Mesodermal cell (in vitro differentiated cells): ENCODE data around the gene EXOG.
"Not testable (repeated sequence)": the region's sequence is repeated elsewhere in the genome, so short reads cannot be mapped to it uniquely, and the experiment has no call there.

ENCODE experiments used
- H3K27ac ChIP-seq: 2 replicates; pipeline ENCODE4 v1.7.0; 2013; ENCODE audit warnings: mild to moderate bottlenecking, low read depth, low read length, moderate library complexity; ENCODE audit not compliant: severe bottlenecking
- H3K36me3 ChIP-seq: 2 replicates; pipeline ENCODE4 v1.7.1; 2013; ENCODE audit warnings: mild to moderate bottlenecking, low read length, moderate library complexity; ENCODE audit not compliant: control insufficient read depth, insufficient read depth
- H3K4me1 ChIP-seq: one replicate; pipeline ENCODE4 v1.7.1; 2013; ENCODE audit warnings: mild to moderate bottlenecking, low read length; ENCODE audit not compliant: insufficient read depth, control insufficient read depth, poor library complexity, severe bottlenecking
- H3K4me3 ChIP-seq: 2 replicates; pipeline ENCODE4 v1.7.0; 2013; ENCODE audit warnings: low read length, control low read depth, mild to moderate bottlenecking; ENCODE audit not compliant: insufficient read depth, poor library complexity, severe bottlenecking; ENCODE audit errors: extremely low read depth
- H3K9me3 ChIP-seq: 2 replicates; pipeline ENCODE4 v1.7.1; 2013; ENCODE audit warnings: mild to moderate bottlenecking, low read length, moderate library complexity; ENCODE audit not compliant: control insufficient read depth
- WGBS, 2 experiments: methylation state at CpG; one replicate each; pipeline ENCODE4 v1.1.5; 2013; ENCODE audit warnings: missing lambda C conversion rate in 2 of 2; ENCODE audit not compliant: insufficient coverage in 2 of 2; 5-methylcytosine and 5-hydroxymethylcytosine counted together

The EXOG gene

DNA sequence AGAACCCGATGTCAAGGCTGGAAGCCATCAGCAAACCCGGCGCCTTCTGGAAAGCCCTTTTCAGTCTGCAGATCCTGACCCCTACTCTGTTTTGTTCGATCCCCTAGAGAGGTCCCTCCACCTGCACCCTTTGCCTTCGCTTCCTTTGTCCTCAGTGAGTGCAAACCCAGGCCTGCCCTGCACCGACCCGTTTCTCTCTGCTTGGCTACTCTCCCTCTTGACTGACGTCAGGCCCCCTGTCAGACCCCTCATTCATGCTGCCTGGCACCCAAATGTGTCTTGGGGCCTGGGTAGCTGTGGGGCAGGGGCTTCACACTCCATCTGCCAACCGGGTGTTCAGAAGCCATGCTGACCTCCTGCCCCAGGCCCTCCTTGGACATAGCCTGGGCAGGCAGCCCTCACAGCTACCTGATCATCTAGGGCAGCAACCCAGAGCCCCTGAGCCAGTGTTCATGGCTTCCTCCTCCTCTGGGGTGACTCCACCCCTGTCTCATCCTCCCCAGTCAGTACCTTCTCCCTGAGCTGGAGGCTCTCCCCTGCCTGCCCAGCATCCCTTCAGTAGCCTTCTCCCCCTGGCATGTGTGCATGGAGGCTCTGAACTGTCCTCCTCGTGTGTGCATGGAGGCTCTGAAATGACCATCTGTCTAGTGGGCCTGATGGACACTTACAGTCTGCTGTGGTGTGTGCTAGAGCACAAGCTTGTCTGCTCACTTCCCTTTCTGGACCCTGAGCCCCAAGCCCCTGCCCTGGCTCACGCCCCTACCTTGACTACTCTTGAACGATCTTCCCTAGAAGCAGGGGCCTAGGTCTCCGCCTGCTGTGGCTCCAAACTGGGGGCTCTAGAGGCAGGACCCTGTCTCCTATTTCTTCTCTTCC lies 69.4 kb downstream of the EXOG start:
- WGBS, 2 experiments = 91 to 95% methylated on average over 11 to 12 of the region's 13 CpGs
- no peaks in the 10 kb centered on the region for H3K4me1 ChIP-seq
- no peak overlapping the region for H3K4me3 ChIP-seq
- H3K36me3 ChIP-seq = no peaks in the 10 kb centered on the region
- H3K27ac ChIP-seq = no peak overlapping the region
- no peaks in the 10 kb centered on the region for H3K9me3 ChIP-seq

GRCh38 chr3:38566215-38566528 lies 70.0 kb downstream of the EXOG start:
- 97 to 99% methylated on average over 12 to 13 of the region's 13 CpGs for WGBS, 2 experiments
- H3K27ac ChIP-seq = no peak overlapping the region
- H3K4me3 ChIP-seq = no peak overlapping the region
- H3K36me3 ChIP-seq = no peaks in the 10 kb centered on the region
- no peaks in the 10 kb centered on the region for H3K4me1 ChIP-seq
- H3K9me3 ChIP-seq = no peaks in the 10 kb centered on the region

DNA sequence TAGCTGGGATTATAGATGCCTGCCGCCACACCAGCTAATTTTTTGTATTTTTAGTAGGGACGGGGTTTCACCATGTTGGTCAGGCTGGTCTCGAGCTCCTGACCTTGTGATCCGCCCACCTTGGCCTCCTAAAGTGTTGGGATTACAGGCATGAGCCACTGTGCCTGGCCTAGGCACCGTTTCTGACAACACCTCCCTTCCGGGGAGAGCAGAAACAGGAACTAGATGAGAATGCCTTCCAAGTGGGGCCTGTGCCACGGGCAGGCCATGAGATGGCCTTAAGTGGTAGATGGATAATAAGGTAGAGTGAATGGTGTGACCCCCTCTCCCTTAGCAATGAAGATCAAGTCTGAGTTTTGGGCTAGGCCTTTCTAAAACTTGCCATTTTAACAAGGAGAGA lies 70.7 kb downstream of the EXOG start:
- not testable (repeated sequence) for H3K4me3 ChIP-seq, H3K27ac ChIP-seq, H3K9me3 ChIP-seq, H3K4me1 ChIP-seq, H3K36me3 ChIP-seq
- WGBS, 2 experiments = 89 to 90% methylated on average over 4 to 6 of the region's 7 CpGs

DNA sequence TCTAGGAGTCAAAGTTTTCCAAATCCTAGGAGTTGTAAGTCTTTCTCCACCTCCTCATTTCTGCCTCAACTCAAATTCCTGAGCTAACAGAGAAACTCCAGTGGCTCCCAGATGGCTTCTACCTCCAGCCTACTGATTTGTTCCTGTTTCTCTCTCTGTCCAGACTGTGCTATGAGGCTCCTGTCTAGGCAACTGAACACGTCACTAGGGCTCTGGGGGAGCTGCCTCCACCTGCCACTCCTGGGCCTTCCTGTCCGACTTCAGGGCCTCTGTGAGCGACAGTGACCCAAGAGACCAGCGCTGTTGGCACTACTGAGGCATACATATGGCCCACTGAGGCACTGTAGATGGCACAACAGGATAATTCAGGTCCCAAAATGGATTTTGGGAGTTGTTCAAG lies 71.4 kb downstream of the EXOG start:
- Histone ChIP-seq H3K9me3 (no peaks in the 10 kb centered on the region), H3K36me3 (no peaks in the 10 kb centered on the region), H3K4me1 (no peaks in the 10 kb centered on the region), H3K4me3 (no peak overlapping the region), H3K27ac (no peak overlapping the region)
- WGBS, 2 experiments = 84 to 97% methylated on average over 4 of the region's 4 CpGs

DNA sequence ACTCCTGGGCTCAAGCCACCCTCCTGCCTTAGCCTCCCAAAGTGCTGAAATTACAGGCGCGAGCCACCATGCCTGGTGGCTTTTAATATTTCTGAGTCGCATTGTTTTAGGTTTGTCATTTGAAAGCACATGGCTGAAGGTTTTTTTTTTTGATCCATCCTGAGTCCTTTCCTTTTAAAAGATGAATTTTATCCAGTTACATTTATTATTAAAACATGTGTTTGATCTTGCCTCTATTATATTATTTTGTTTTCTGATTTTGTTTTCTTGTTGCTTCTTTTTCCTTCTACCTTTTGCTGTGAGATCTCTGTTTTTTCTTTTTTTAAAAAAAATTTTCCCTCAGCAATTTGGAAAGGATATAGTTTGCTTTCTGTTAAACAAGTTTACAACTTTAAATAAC lies 77.0 kb downstream of the EXOG start:
- no peaks in the 10 kb centered on the region for H3K9me3 ChIP-seq
- no CpG with 5 or more reads among the region's 3 CpGs for whole genome bisulfite sequencing, 2 experiments
- no peak overlapping the region for H3K4me3 ChIP-seq
- H3K27ac ChIP-seq = no peak overlapping the region
- no peaks in the 10 kb centered on the region for H3K4me1 ChIP-seq
- no peaks in the 10 kb centered on the region for H3K36me3 ChIP-seq

GRCh38 chr3:38573556-38573955 lies 77.4 kb downstream of the EXOG start:
- Histone ChIP-seq H3K27ac (no peak overlapping the region), H3K4me3 (no peak overlapping the region), H3K4me1 (no peaks in the 10 kb centered on the region), H3K9me3 (no peaks in the 10 kb centered on the region), H3K36me3 (no peaks in the 10 kb centered on the region)
- 79 to 83% methylated on average over 2 to 3 of the region's 3 CpGs for WGBS, 2 experiments

GRCh38 chr3:38574411-38575278 lies 78.5 kb downstream of the EXOG start:
- Histone ChIP-seq H3K4me1 (no peaks in the 10 kb centered on the region), H3K27ac (peak overlapping the region; percentile 5), H3K4me3 (no peak overlapping the region), H3K36me3 (no peaks in the 10 kb centered on the region), H3K9me3 (no peaks in the 10 kb centered on the region)
- 86 to 92% methylated on average over 4 to 5 of the region's 6 CpGs for WGBS, 2 experiments

GRCh38 chr3:38575279-38575843 lies 79.2 kb downstream of the EXOG start:
- no peaks in the 10 kb centered on the region for H3K36me3 ChIP-seq
- no peaks in the 10 kb centered on the region for H3K9me3 ChIP-seq
- no peak overlapping the region for H3K27ac ChIP-seq
- no peaks in the 10 kb centered on the region for H3K4me1 ChIP-seq
- H3K4me3 ChIP-seq = no peak overlapping the region
- 97 to 99% methylated on average over 16 to 17 of the region's 18 CpGs for WGBS, 2 experiments
